HepG2 (cell line): ENCODE results near the gene ENTPD5. TPM values are rescaled to one million over a fixed set of nuclear protein-coding genes. Genes with fewer than 3 reads are reported as not detected.

Source experiments
- ATAC-seq: fragments of 200-7000 bp; cut with Tn5 transposase; 3 replicates; pipeline ENCODE4 v1.9.1; 2020; ENCODE audit warnings: mild to moderate bottlenecking, moderate library complexity
- BruUV-seq: library from RNA; stranded (reverse); fragments of 400-500 nt; replicated peaks from 2 replicates; lab custom pipeline; 2021; lab: Mats Ljungman, UMichigan
- CTCF ChIA-PET: fragments of 300-600 bp; formaldehyde crosslinking; extraction: SDS; loops from one replicate; lab custom pipeline; 2021; ENCODE audit warnings: low total read pairs, inconsistent platforms, low intra/inter-chr PET ratio; lab: Yijun Ruan, JAX
- POLR2A ChIA-PET: fragments of 350-600 bp; sonication (Branson Sonifier 250); formaldehyde crosslinking; loops from one replicate; lab custom pipeline; 2020; ENCODE audit warnings: antibody characterized with exemption, inconsistent platforms; lab: Yijun Ruan, JAX
- DNase-seq: peaks from one replicate; pipeline ENCODE4 v3.0.0-alpha.2; 2015; ENCODE audit warnings: low spot score
- FAIRE-seq: peaks from 3 replicates; lab custom pipeline; 2011; peaks lifted over from hg19 to GRCh38; lab: Jason Lieb, UNC
- H2AFZ ChIP-seq: one replicate; pipeline ENCODE4 v1.6.1; 2011; ENCODE audit warnings: low read length, inconsistent platforms
- H3K27ac ChIP-seq: fragments of 300-600 bp; 3 replicates; pipeline ENCODE4 v1.8.0; 2011; ENCODE audit warnings: mixed run types, mild to moderate bottlenecking, mixed read lengths, low read length, inconsistent platforms; ENCODE audit not compliant: insufficient read depth; ENCODE audit errors: extremely low read length
- H3K27me3 ChIP-seq, 2 experiments: fragments of 200-600 bp in 1 of 2; 2 replicates in 1 of 2; 3 replicates in 1 of 2; pipeline versions ENCODE4 v1.6.0 to v1.8.0; 2011; ENCODE audit warnings: low read length in 2 of 2, mild to moderate bottlenecking in 2 of 2, moderate library complexity in 2 of 2, inconsistent platforms in 1 of 2; ENCODE audit not compliant: insufficient read depth in 2 of 2, control insufficient read depth in 1 of 2
- H3K36me3 ChIP-seq, 2 experiments: fragments of 200-600 bp in 1 of 2; replicated peaks in 1 of 2; 2 replicates in 1 of 2; 3 replicates in 1 of 2; pipeline versions ENCODE4 v1.5.1 to v1.8.0; 2011; ENCODE audit warnings: low read length in 2 of 2, inconsistent platforms in 1 of 2; ENCODE audit not compliant: insufficient read depth in 2 of 2, control insufficient read depth in 1 of 2
- H3K4me1 ChIP-seq: 2 replicates; pipeline ENCODE4 v1.5.1; 2012; ENCODE audit warnings: low read length, inconsistent platforms; ENCODE audit not compliant: insufficient read depth
- H3K4me2 ChIP-seq: 2 replicates; pipeline ENCODE4 v1.6.0; 2011; ENCODE audit warnings: low read depth, low read length, inconsistent platforms
- H3K4me3 ChIP-seq, 3 experiments: fragments of 200-600 bp in 1 of 3; sonication (generic), shearing (Covaris generic) in 1 of 3; replicated peaks in 1 of 3; 2 replicates each; pipeline ENCODE4 v1.5.1; 2011 to 2016; ENCODE audit warnings: low read length in 3 of 3, inconsistent platforms in 2 of 3, low read depth in 2 of 3, mild to moderate bottlenecking in 2 of 3, control low read depth in 1 of 3, mixed read lengths in 1 of 3; ENCODE audit not compliant: insufficient read depth in 1 of 3
- H3K79me2 ChIP-seq: one replicate; pipeline ENCODE4 v1.6.1; 2011; ENCODE audit warnings: low read length, inconsistent platforms; ENCODE audit not compliant: insufficient read depth
- H3K9ac ChIP-seq: 2 replicates; pipeline ENCODE4 v1.6.0; 2011; ENCODE audit warnings: mild to moderate bottlenecking, low read depth, low read length, inconsistent platforms; ENCODE audit not compliant: insufficient read depth
- H3K9me3 ChIP-seq: 2 replicates; pipeline ENCODE4 v1.5.1; 2012; ENCODE audit warnings: mild to moderate bottlenecking, low read length
- H4K20me1 ChIP-seq: 2 replicates; pipeline ENCODE4 v1.6.0; 2011; ENCODE audit warnings: inconsistent platforms, mild to moderate bottlenecking, low read length, moderate library complexity; ENCODE audit not compliant: insufficient read depth
- ADNP ChIP-seq: sonication (generic); formaldehyde crosslinking; IDR thresholded peaks from 2 replicates; pipeline ENCODE4 v1.4.0; 2020; ENCODE audit warnings: missing genetic modification reagents
- CHCHD3 ChIP-seq: sonication (generic); formaldehyde crosslinking; IDR thresholded peaks from 2 replicates; pipeline ENCODE4 v1.8.0; 2022; ENCODE audit warnings: mild to moderate bottlenecking, missing genetic modification reagents, moderate library complexity
- KDM1A ChIP-seq: IDR thresholded peaks from 2 replicates; pipeline ENCODE4 v1.6.1; 2016; ENCODE audit warnings: missing compliant biosample characterization
- NCOA2 ChIP-seq: sonication (generic); formaldehyde crosslinking; IDR thresholded peaks from 2 replicates; pipeline ENCODE4 v1.8.0; 2022; ENCODE audit warnings: inconsistent platforms
- NFKBIZ ChIP-seq: IDR thresholded peaks from 2 replicates; pipeline ENCODE4 v1.6.1; 2018; ENCODE audit warnings: missing genetic modification reagents, missing compliant biosample characterization
- PCBP2 ChIP-seq: fragments of 200-400 bp; formaldehyde crosslinking; optimal IDR thresholded peaks from 2 replicates; pipeline ENCODE3; 2018; ENCODE audit warnings: low read length, low read depth; ENCODE audit not compliant: poor library complexity, severe bottlenecking
- SMAD9 ChIP-seq: sonication (generic); formaldehyde crosslinking; IDR thresholded peaks from 2 replicates; pipeline ENCODE4 v1.5.1; 2020; ENCODE audit warnings: mild to moderate bottlenecking, missing genetic modification reagents
- STAG1 ChIP-seq: sonication (generic); formaldehyde crosslinking; IDR thresholded peaks from 2 replicates; pipeline ENCODE4 v1.4.0; 2020; ENCODE audit warnings: missing genetic modification reagents
- TBX2 ChIP-seq: sonication (generic); formaldehyde crosslinking; IDR thresholded peaks from 2 replicates; pipeline ENCODE4 v1.5.0; 2020; ENCODE audit warnings: missing genetic modification reagents, mild to moderate bottlenecking, borderline replicate concordance
- TRIM24 ChIP-seq: sonication (generic); formaldehyde crosslinking; IDR thresholded peaks from 2 replicates; pipeline ENCODE4 v1.8.0; 2022; ENCODE audit warnings: mild to moderate bottlenecking, missing genetic modification reagents
- ZNF160 ChIP-seq: sonication (generic); formaldehyde crosslinking; IDR thresholded peaks from 2 replicates; pipeline ENCODE4 v1.8.0; 2022; ENCODE audit warnings: mild to moderate bottlenecking, inconsistent platforms, missing genetic modification reagents
- ZNF3 ChIP-seq: IDR thresholded peaks from 2 replicates; pipeline ENCODE4 v1.7.0; 2017; ENCODE audit warnings: inconsistent platforms
- ZNF335 ChIP-seq: sonication (generic); formaldehyde crosslinking; IDR thresholded peaks from 2 replicates; pipeline ENCODE4 v1.4.0; 2020; ENCODE audit warnings: missing genetic modification reagents
- ZNF382 ChIP-seq: sonication (generic); formaldehyde crosslinking; IDR thresholded peaks from 2 replicates; pipeline ENCODE4 v1.5.0; 2020; ENCODE audit warnings: missing genetic modification reagents, mild to moderate bottlenecking, borderline replicate concordance
- ZNF460 ChIP-seq: sonication (generic); formaldehyde crosslinking; IDR thresholded peaks from 2 replicates; pipeline ENCODE4 v1.5.1; 2020; ENCODE audit warnings: missing genetic modification reagents, mild to moderate bottlenecking, borderline replicate concordance
- WGBS: methylation state at CpG from one replicate; pipeline ENCODE4 v1.1.6; 2017; ENCODE audit warnings: low lambda C conversion rate; 5-methylcytosine and 5-hydroxymethylcytosine counted together
- in situ Hi-C: cut with HindIII; loops from 2 replicates; pipeline ENCODE4 v1.10.0; 2017; ENCODE audit warnings: low pct_unique_long_range_greater_than_20kb; ENCODE audit not compliant: extremely low pct_ligation_motif_present
- intact Hi-C: fragments of 100-400 bp; cut with micrococcal nuclease; formaldehyde crosslinking; loops from one replicate; pipeline ENCODE4 v1.10.0; 2022; ENCODE audit not compliant: unreplicated experiment
- polyA plus RNA-seq, 8 experiments: library from polyadenylated mRNA; depleted of rRNA in 3 of 8; stranded (reverse) in 7 of 8; unstranded in 1 of 8; fragments of >200 nt; fragmentation: Illumina TruSeq in 4 of 8; extraction: Trizol in 4 of 8; gene quantifications; 2 replicates each; pipeline versions ENCODE4 v1.2.1 to v1.2.3, GENCODE V29; 2011 to 2016; ENCODE audit warnings: low read depth in 4 of 8, missing spikeins in 1 of 8, mixed read lengths in 1 of 8; ENCODE audit not compliant: insufficient read depth in 1 of 8
- total RNA-seq, 5 experiments: library from RNA; depleted of rRNA; stranded (reverse); fragments of >200 nt; fragmentation: Illumina TruSeq; extraction: Trizol; gene quantifications; 2 replicates each; pipeline ENCODE4 v1.2.3, GENCODE V29; 2016; ENCODE audit warnings: low read depth in 1 of 5

ENTPD5 gene
- total and polyA plus RNA-seq, 2 of the 13 experiments (the other 11 are each of a cell fraction or from before 2014, with no cell fraction given), result 33.8 to 43.3 TPM

GRCh38 chr14:73936548-73936947, 82.5 kb downstream of the ENTPD5 start:
- no peaks in the 10 kb centered on the region for H3K9me3 ChIP-seq
- no peak for ATAC-seq
- FAIRE-seq, result no peak
- no TSS peak for BruUV-seq
- no peak for DNase-seq
- H3K9ac ChIP-seq, result no peak overlapping the region
- H3K27ac ChIP-seq, result no peak overlapping the region
- H3K79me2 ChIP-seq, result no peaks in the 10 kb centered on the region
- H2AFZ ChIP-seq, result no peak overlapping the region
- H4K20me1 ChIP-seq, result no peaks in the 10 kb centered on the region
- ChIA-PET POLR2A (interaction anchor here (1.1 kb wide), 1 partner anchor 49 kb away, joined by 3 read pairs; no protein-coding TSS in a partner anchor), CTCF (no interaction called here)
- no peak for TF ChIP-seq NCOA2
- TF ChIP-seq TBX2, result no peak
- TF ChIP-seq ZNF382 (CRISPR knock-in tag), result no peak
- no peak for TF ChIP-seq CHCHD3 (CRISPR knock-in tag)
- no peak for TF ChIP-seq KDM1A (CRISPR knock-in tag)
- TF ChIP-seq ADNP (CRISPR knock-in tag), result no peak
- TF ChIP-seq ZNF160 (CRISPR knock-in tag), result no peak
- TF ChIP-seq PCBP2, result no peak
- no peak for TF ChIP-seq ZNF3 (CRISPR knock-in tag)
- H3K4me1 ChIP-seq, result peaks cover 6% of the 10 kb centered on the region
- WGBS, result 87% methylated on average over 1 of the region's 1 CpG
- H3K27me3 ChIP-seq, result no peaks in the 10 kb centered on the region
- intact Hi-C loops, result no loop called here
- in situ Hi-C loops, result no loop called here
- no peak overlapping the region for H3K4me3 ChIP-seq
- H3K4me2 ChIP-seq, result no peak overlapping the region
- H3K36me3 ChIP-seq, result peaks cover 6 to 30% of the 10 kb centered on the region in 2 experiments

DNA sequence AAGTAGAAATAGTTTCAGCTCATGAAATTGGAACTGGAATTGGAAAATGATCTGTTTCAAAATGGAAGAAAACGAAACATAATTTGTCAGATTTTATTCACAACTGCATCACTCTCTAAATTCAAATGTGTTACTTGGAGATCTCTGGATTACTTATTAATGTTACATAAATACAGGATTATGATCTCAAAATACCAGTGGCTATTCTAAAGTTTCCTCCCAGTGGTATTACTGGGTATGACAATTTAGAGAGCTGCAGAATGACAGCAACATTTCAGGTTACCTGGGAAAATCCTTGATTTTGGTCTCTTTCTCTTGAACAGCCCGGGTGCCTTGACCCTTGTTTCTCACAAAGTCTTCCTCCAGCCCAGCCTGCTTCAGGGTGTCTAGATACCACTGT, 83.4 kb downstream of the ENTPD5 start:
- intact Hi-C loops, result no loop called here
- Histone ChIP-seq H3K4me2 (no peak overlapping the region), H3K9ac (no peak overlapping the region), H3K4me1 (peaks cover 6% of the 10 kb centered on the region), H3K36me3 (peaks cover 6 to 37% of the 10 kb centered on the region in 2 experiments), H2AFZ (no peak overlapping the region)
- CTCF ChIA-PET, result no interaction called here
- DNase-seq, result no peak
- in situ Hi-C loops, result no loop called here
- POLR2A ChIA-PET, result interaction anchor here (1.1 to 1.2 kb wide), 2 partner anchors 14 to 48 kb away, joined by 3 read pairs; partner anchors contain the start of gene FAM161B
- 74% methylated on average over 2 of the region's 2 CpGs for WGBS
- TF ChIP-seq SMAD9 (CRISPR knock-in tag), result no peak
- TF ChIP-seq ZNF335 (CRISPR knock-in tag), result no peak
- TF ChIP-seq ZNF460 (CRISPR knock-in tag), result no peak
- peak; percentile 10; the same call in 1 of the 2 replicates for TF ChIP-seq STAG1 (CRISPR knock-in tag)
- TF ChIP-seq NFKBIZ, result no peak
- no peak for TF ChIP-seq TRIM24
- TF ChIP-seq, all 625 proteins: peak for 1
- no peaks in the 10 kb centered on the region for H3K27me3 ChIP-seq
- H3K27ac ChIP-seq, result no peak overlapping the region
- FAIRE-seq (peak; percentile 4), ATAC-seq (peak; percentile 63)
- H3K9me3 ChIP-seq, result no peaks in the 10 kb centered on the region
- no TSS peak for BruUV-seq
- no peaks in the 10 kb centered on the region for H4K20me1 ChIP-seq
- H3K4me3 ChIP-seq, result no peak overlapping the region
- H3K79me2 ChIP-seq, result no peaks in the 10 kb centered on the region
